Adrenal gland (tissue), 19 donors: ENCODE data around the gene ICAM4. TPM values are rescaled to one million over a fixed set of nuclear protein-coding genes. Genes with fewer than 3 reads are reported as not detected.
A peak's percentile ranks its signal among the peaks of the same experiment; 100 is the strongest.
"Not testable (repeated sequence)": the region's sequence is repeated elsewhere in the genome, so short reads cannot be mapped to it uniquely, and the experiment has no call there.

Source experiments
- DNase-seq, 7 donors: peaks; one replicate each; pipeline ENCODE4 v3.0.0-alpha.2; 2019 to 2020
- H3K27ac ChIP-seq, 5 donors: fragments of 200-600 bp; sonication (generic) in 4 of 5; 1 replicate in 3 of 5; 2 replicates in 2 of 5; pipeline versions ENCODE4 v1.5.1 to v1.8.0; 2016 to 2020; ENCODE audit warnings: mild to moderate bottlenecking in 1 of 5
- H3K27me3 ChIP-seq: fragments of 200-600 bp; 2 replicates; pipeline ENCODE4 v1.8.0; 2021
- H3K36me3 ChIP-seq, 2 donors: fragments of 200-600 bp; replicated peaks in 1 of 2; 1 replicate in 1 of 2; 2 replicates in 1 of 2; pipeline versions ENCODE4 v1.5.1 to v1.8.0; 2018 to 2022
- H3K4me1 ChIP-seq, 2 donors: fragments of 200-600 bp; replicated peaks in 1 of 2; 1 replicate in 1 of 2; 2 replicates in 1 of 2; pipeline versions ENCODE4 v1.5.1 to v1.8.0; 2018 to 2021
- H3K4me3 ChIP-seq, 4 donors: fragments of 200-600 bp; sonication (generic) in 3 of 4; one replicate each; pipeline ENCODE4 v1.5.1; 2016 to 2018
- H3K9me3 ChIP-seq, 3 donors: fragments of 200-600 bp; sonication (generic) in 1 of 3; replicated peaks in 1 of 3; 1 replicate in 2 of 3; 2 replicates in 1 of 3; pipeline versions ENCODE4 v1.5.1 to v1.8.0; 2016 to 2021
- CTCF ChIP-seq, 6 experiments: fragments of 450-650 bp in 4 of 6; fragments of 200-600 bp in 2 of 6; sonication (generic) in 1 of 6; IDR thresholded peaks; 1 replicate in 5 of 6; 2 replicates in 1 of 6; pipeline versions ENCODE4 v1.5.1 to v1.8.0; 2016 to 2021; ENCODE audit warnings: antibody characterized with exemption in 6 of 6, mild to moderate bottlenecking in 2 of 6, moderate library complexity in 1 of 6
- POLR2A ChIP-seq, 2 donors: fragments of 450-650 bp; IDR thresholded peaks; one replicate each; pipeline ENCODE4 v1.6.1; 2017; ENCODE audit warnings: antibody characterized with exemption in 2 of 2, mild to moderate bottlenecking in 2 of 2, moderate library complexity in 1 of 2
- WGBS, 4 donors: extraction: QIAGEN DNeasy Blood & Tissue Kit in 2 of 4; methylation state at CpG; one replicate each; pipeline versions ENCODE4 v1.1.5 to v1.1.7; 2013 to 2017; 5-methylcytosine and 5-hydroxymethylcytosine counted together
- intact Hi-C, 2 donors: fragments of 100-400 bp; cut with DNase I; formaldehyde crosslinking; loops; one replicate each; pipeline versions ENCODE4 v1.14.1 to v1.15.0; 2022 to 2023
- long read RNA-seq, 10 donors: library from polyadenylated mRNA in 3 of 10; unstranded in 2 of 10; stranded (forward) in 1 of 10; transcript quantifications; one replicate each; pipeline ENCODE4 v2.0.0 and lab custom pipeline, GENCODE V29; 2021 to 2026
- polyA plus RNA-seq, 3 donors: library from polyadenylated mRNA; stranded (reverse); fragments of 200-250 nt in 2 of 3; fragments of 350-450 nt in 1 of 3; fragmentation: Illumina TruSeq in 1 of 3; extraction: RNeasy Lipid Tissue Mini Kit (QIAGEN cat#74804) in 1 of 3; gene quantifications; one replicate each; pipeline ENCODE4 v1.2.3, GENCODE V29; 2013 to 2014
- total RNA-seq, 9 donors: library from RNA; depleted of rRNA in 4 of 9; stranded (reverse); fragments of >200 nt in 4 of 9; fragments of 120-200 nt in 1 of 9; fragmentation: NEBNext Ultra II Directional in 1 of 9; extraction: Animal tissue kit (Norgen Biotek cat#: 25700) in 1 of 9; gene quantifications; one replicate each; pipeline versions ENCODE4 v1.1.0 to v1.2.4, GENCODE V29; 2013 to 2023
- donor health status: healthy with polysubstance abuse.
- donor health status: Bipolar disorder and iron deficiency.
- donor health status: DM: yes; HTN: yes; CAD: no.
- donor health status: DM: no; HTN: no; CAD: no.
- donor health status: DM: no; HTN: no; CAD: no.
- donor health status: DM: yes; HTN: yes; CAD: no.

Gene ICAM4, protein sequence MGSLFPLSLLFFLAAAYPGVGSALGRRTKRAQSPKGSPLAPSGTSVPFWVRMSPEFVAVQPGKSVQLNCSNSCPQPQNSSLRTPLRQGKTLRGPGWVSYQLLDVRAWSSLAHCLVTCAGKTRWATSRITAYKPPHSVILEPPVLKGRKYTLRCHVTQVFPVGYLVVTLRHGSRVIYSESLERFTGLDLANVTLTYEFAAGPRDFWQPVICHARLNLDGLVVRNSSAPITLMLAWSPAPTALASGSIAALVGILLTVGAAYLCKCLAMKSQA
- total RNA-seq (1 to 10 TPM in 1 of 9 donors, under 1 TPM in 5, not detected in 3; 0.39 to 1.0 (median 0.57) TPM), polyA plus RNA-seq (under 1 TPM in 2 of 3 donors, not detected in 1; 0.34 to 0.48 TPM)
- long read RNA-seq, donor 1, partial matches to known transcripts = 0 of 1 reads
- long read RNA-seq, donor 1, other reads (novel, unspliced or antisense) = 0 of 1 reads
- long read RNA-seq, donor 2, partial matches to known transcripts = 0 of 1 reads
- long read RNA-seq, donor 2, other reads (novel, unspliced or antisense) = 0 of 1 reads
- long read RNA-seq, donor 3 = 0 reads
- long read RNA-seq, donor 4 = 0 reads
- long read RNA-seq, donor 5 = 0 reads
- long read RNA-seq, donor 6 = 0 reads
- long read RNA-seq, donor 7 = 0 reads
- long read RNA-seq, donor 8, partial matches to known transcripts = 0 of 1 reads
- long read RNA-seq, donor 8, other reads (novel, unspliced or antisense) = 0 of 1 reads
- long read RNA-seq, donor 9 = 0 reads
- long read RNA-seq, donor 10 = 0 reads

DNA sequence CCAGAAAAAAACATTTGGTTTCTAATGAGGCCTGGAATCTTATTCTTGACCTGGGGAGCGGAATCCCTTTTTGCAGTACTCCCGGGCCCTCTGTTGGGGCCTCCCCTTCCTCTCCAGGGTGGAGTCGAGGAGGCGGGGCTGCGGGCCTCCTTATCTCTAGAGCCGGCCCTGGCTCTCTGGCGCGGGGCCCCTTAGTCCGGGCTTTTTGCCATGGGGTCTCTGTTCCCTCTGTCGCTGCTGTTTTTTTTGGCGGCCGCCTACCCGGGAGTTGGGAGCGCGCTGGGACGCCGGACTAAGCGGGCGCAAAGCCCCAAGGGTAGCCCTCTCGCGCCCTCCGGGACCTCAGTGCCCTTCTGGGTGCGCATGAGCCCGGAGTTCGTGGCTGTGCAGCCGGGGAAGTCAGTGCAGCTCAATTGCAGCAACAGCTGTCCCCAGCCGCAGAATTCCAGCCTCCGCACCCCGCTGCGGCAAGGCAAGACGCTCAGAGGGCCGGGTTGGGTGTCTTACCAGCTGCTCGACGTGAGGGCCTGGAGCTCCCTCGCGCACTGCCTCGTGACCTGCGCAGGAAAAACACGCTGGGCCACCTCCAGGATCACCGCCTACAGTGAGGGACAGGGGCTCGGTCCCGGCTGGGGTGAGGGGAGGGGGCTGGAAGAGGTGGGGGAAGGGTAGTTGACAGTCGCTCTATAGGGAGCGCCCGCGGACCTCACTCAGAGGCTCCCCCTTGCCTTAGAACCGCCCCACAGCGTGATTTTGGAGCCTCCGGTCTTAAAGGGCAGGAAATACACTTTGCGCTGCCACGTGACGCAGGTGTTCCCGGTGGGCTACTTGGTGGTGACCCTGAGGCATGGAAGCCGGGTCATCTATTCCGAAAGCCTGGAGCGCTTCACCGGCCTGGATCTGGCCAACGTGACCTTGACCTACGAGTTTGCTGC is at the start of gene ICAM4:
Gene ICAM4, plus strand, starts transcription at position 153 of the 935 bp plus-strand sequence. Its CDS starts 58 bp downstream, at position 211.
- Histone ChIP-seq H3K27ac (peak within 1 kb of the TSS in 1 of 5 donors; percentile 26), H3K4me3 (no peak within 1 kb of the TSS)

GRCh38 chr19:10237702-10238101 is 49.1 kb upstream of the ICAM4 start:
- no peak for DNase-seq
- intact Hi-C loops = no loop called here
- no peaks in the 10 kb centered on the region for H3K36me3 ChIP-seq
- no peak overlapping the region for H3K4me3 ChIP-seq
- no peak for TF ChIP-seq POLR2A (IDR thresholded peaks at IDR 0.05)
- no peak for TF ChIP-seq CTCF (IDR thresholded peaks at IDR 0.05)
- 83 to 91% (median 85%) methylated on average over 5 to 6 of the region's 6 CpGs for WGBS, 4 donors
- no peaks in the 10 kb centered on the region for H3K9me3 ChIP-seq
- peak overlapping the region in 2 of 5 donors; percentile 44 to 65 for H3K27ac ChIP-seq
- peaks cover 0 to 5% of the 10 kb centered on the region in 2 donors for H3K4me1 ChIP-seq
- H3K27me3 ChIP-seq = no peaks in the 10 kb centered on the region

More for the DNA sequence above, at the start of gene ICAM4:
- peak; percentile 51 to 84 (median 71) for DNase-seq
- intact Hi-C loops = no loop called here
- 4 to 14% (median 7%) methylated on average over 2 to 59 of the region's 59 CpGs for WGBS, 4 donors
- Histone ChIP-seq H3K27me3 (peaks cover 37% of the 10 kb centered on the region), H3K9me3 (no peaks in the 10 kb centered on the region), H3K36me3 (peaks cover 0 to 35% of the 10 kb centered on the region in 2 donors), H3K4me1 (peaks cover 35 to 53% of the 10 kb centered on the region in 2 donors)
- TF ChIP-seq POLR2A (IDR thresholded peaks at IDR 0.05) (no peak), CTCF (IDR thresholded peaks at IDR 0.05) (no peak)

GRCh38 chr19:10238172-10238783 is 48.5 kb upstream of the ICAM4 start:
- Histone ChIP-seq H3K36me3 (no peaks in the 10 kb centered on the region), H3K4me3 (no peak overlapping the region), H3K9me3 (no peaks in the 10 kb centered on the region), H3K27ac (peak overlapping the region in 2 of 5 donors; percentile 44 to 65), H3K4me1 (peaks cover 0 to 5% of the 10 kb centered on the region in 2 donors), H3K27me3 (no peaks in the 10 kb centered on the region)
- TF ChIP-seq POLR2A (IDR thresholded peaks at IDR 0.05) (no peak), CTCF (IDR thresholded peaks at IDR 0.05) (no peak)
- 74 to 91% (median 79%) methylated on average over 9 to 12 of the region's 12 CpGs for whole genome bisulfite sequencing, 4 donors
- peak in 3 of 7 donors; percentile 24 to 39 (median 37) for DNase-seq
- intact Hi-C loops = no loop called here

DNA sequence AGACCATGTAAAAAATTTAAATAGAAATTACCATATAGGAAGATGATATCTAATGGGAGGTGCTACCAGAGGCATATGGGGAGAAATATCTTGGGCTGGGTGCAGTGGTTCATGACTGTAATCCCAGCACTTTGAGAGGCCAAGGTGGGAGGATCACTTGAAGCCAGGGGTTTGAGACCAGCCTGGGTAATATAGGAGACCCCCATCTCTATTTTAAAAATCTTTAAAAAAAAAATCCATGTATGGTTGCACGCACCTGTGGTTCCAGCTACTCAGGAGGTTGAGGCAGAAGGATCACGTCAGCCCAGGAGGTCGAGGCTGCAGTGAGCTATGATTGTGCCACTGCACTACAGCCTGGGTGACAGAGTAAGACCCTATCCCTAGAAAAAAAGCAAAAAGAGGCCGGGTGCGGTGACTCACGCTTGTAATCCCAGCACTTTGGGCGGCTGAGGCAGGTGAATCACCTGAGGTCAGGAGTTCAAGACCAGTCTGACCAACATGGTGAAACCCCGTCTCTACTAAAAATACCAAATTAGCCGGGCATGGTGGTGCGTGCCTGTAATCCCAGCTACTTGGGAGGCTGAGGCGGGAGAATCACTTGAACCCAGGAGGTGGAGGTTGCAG is 44.8 kb upstream of the ICAM4 start:
- not testable (repeated sequence) for DNase-seq, H3K9me3 ChIP-seq, H3K4me1 ChIP-seq, H3K4me3 ChIP-seq, H3K27ac ChIP-seq, H3K36me3 ChIP-seq, H3K27me3 ChIP-seq
- WGBS, 4 donors = 87 to 95% (median 93%) methylated on average over 11 of the region's 11 CpGs
- intact Hi-C loops = loop anchor here in 1 of 2 donors (10.0 kb wide), 1 partner anchor 127 kb away; the partner anchor contains the start of genes EIF3G and P2RY11
